SJCRH30 (cell line): ENCODE data around the gene CDH2. TPM values are rescaled to one million over a fixed set of nuclear protein-coding genes. Genes with fewer than 3 reads are reported as not detected.
A peak's percentile ranks its signal among the peaks of the same experiment; 100 is the strongest.

Experiments used
- DNase-seq, 2 experiments: peaks; one replicate each; pipeline ENCODE4 v3.0.0-alpha.2; 2015 to 2020
- H3K27ac ChIP-seq: fragments of 250-450 bp; sonication (Bioruptor Pico); 2 replicates; pipeline ENCODE4 v1.5.1; 2020; ENCODE audit warnings: mild to moderate bottlenecking, moderate library complexity
- H3K27me3 ChIP-seq: fragments of 250-450 bp; sonication (Bioruptor Pico); 2 replicates; pipeline ENCODE4 v1.5.1; 2020; ENCODE audit warnings: mild to moderate bottlenecking, moderate library complexity
- H3K36me3 ChIP-seq: fragments of 250-450 bp; sonication (Bioruptor Pico); 2 replicates; pipeline ENCODE4 v1.5.1; 2020; ENCODE audit warnings: mild to moderate bottlenecking, moderate library complexity
- H3K4me1 ChIP-seq: fragments of 250-450 bp; sonication (Bioruptor Pico); 2 replicates; pipeline ENCODE4 v1.5.1; 2020; ENCODE audit warnings: mild to moderate bottlenecking, moderate library complexity
- H3K4me3 ChIP-seq: fragments of 250-450 bp; sonication (Bioruptor Pico); 2 replicates; pipeline ENCODE4 v1.5.1; 2020; ENCODE audit warnings: mild to moderate bottlenecking, moderate library complexity
- H3K9me3 ChIP-seq: fragments of 250-450 bp; sonication (Bioruptor Pico); replicated peaks from 2 replicates; pipeline ENCODE4 v1.5.1; 2020; ENCODE audit warnings: mild to moderate bottlenecking, moderate library complexity
- total RNA-seq: library from RNA; depleted of rRNA; stranded (reverse); fragments of >200 nt; shearing (Covaris generic); gene quantifications from 2 replicates; pipeline ENCODE4 v1.2.3, GENCODE V29; 2014

CDH2 gene
- total RNA-seq, 1 experiment from 2014 or later, result 10.7 TPM

DNA sequence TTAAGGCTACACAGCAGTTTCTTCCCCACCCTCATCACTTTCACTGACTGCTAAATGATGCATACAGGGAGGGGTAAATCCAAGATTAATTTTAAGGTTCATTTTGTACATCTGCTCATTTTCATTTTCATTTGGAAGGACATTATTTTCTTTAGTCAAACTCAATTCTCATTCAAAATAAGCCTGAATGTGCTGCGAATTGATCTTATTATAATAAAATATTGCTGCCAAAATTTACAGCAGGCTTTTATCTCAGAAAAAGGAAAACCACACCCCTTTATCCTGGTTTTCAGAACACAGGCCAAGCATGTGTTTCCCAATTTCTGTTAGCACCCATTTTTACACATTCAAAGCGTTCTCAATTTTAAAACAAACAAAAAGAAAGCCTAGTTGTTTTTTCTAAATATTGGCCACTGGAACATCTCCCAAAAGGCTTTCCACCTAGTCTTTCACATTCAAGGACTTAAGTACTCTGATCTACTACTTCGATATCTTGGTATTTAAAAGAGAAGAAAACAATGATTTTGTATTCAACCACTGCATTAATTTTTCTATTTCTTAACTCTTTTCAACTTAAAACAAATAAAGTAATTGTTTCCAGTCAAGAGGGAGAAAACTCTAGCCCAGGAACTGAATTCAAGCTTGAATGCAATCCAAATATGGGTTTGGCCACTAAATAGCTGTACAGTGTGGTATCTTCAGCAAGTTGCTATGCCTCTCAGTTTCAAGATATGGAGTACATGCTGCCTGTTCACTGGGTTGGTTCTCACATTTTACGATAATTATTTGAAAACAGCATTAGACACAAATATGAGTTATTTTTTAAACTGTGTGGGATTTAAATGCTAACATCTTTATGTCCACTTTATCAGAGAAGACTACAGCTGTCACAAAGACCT is 52.5 kb downstream of the CDH2 start:
- DNase-seq, result no peak
- H3K4me3 ChIP-seq, result no peak overlapping the region
- H3K27ac ChIP-seq, result no peak overlapping the region
- no peaks in the 10 kb centered on the region for H3K36me3 ChIP-seq
- H3K27me3 ChIP-seq, result no peaks in the 10 kb centered on the region
- no peaks in the 10 kb centered on the region for H3K4me1 ChIP-seq
- no peaks in the 10 kb centered on the region for H3K9me3 ChIP-seq

DNA sequence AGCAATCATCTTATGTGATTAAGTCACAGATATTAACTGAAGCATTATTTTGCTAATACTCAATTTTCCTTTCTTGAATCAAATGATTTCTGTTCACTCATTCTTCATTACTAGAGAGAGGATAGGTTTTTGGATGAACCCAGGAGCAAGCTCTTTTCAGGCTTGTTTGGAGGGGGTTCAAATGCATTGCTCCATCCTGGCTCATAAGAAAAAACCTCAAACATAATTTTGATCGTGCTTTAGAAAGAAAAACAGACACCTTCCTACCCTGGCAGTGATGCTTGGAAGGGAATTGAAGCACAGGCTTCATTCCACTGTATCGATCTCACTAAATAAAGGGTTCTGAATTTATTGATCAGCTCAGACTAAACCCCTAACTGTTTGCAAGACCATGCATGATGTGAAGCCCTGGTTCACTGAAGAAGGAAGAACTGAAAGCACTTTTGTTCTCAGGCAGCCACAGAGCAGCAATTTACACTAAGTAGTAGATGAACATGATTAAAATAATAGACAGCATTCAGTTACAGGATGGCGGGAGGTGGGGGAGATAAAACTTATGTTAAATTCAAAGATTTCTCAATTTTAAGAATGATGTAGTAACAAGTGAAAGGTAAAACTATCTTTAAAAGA is 53.4 kb downstream of the CDH2 start:
- no peak overlapping the region for H3K4me3 ChIP-seq

DNA sequence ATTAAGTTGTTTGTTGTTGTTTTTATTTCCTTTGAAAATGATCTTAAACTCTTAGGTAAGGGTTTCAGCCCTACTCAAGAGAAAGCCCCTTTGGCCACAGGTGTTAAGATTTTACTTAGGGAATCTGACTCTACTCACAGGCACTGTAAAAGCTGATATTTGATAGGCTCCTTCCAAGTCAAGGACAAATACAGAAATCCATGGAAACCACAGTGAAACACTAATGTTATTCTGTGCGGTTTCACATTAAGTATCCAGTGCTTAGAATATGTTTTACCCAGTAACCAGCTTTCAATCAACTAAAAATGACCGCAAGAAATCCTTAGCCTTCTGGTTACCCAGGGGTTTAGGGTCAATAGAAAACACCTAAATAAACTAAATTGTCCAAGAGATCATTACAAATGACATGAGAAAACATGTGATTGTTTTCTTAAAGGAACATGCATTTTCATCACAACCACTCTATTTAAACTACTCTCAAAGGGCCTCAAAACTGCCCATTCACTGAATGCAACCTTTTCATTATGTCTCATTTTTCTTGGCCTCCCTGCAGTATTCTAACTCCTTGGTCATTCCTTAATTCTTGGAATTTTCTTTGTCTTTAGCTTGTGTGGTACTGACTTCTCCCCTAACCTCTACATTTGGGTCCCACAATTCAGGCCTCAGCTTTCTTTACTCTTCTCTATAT is 56.0 kb downstream of the CDH2 start:
- Histone ChIP-seq H3K9me3 (no peaks in the 10 kb centered on the region), H3K27me3 (no peaks in the 10 kb centered on the region), H3K27ac (no peak overlapping the region), H3K4me1 (no peaks in the 10 kb centered on the region), H3K4me3 (no peak overlapping the region), H3K36me3 (no peaks in the 10 kb centered on the region)
- DNase-seq, result no peak

More for the DNA sequence above, 53.4 kb downstream of the CDH2 start:
- H3K27ac ChIP-seq, result no peak overlapping the region
- DNase-seq, result no peak
- no peaks in the 10 kb centered on the region for H3K4me1 ChIP-seq
- H3K36me3 ChIP-seq, result no peaks in the 10 kb centered on the region
- H3K27me3 ChIP-seq, result no peaks in the 10 kb centered on the region
- no peaks in the 10 kb centered on the region for H3K9me3 ChIP-seq

DNA sequence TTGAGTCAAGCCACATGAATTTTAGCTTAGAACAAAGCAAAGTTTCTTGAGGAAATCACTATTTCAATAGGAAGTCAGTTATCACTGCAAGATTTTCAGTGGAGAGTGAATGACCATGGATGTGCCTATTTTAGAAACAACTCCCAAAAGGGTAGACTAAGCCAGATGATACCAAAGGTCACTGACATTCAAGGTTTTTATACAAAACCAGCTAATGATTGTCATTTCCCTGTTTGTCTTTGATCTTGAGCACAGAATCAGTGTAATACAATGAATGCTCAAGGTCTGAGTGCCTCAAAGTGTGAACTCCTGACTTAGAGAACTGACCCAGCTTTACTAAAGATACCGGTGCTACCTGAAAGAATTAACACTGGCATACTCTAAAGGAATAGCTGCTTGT is 60.5 kb downstream of the CDH2 start:
- Histone ChIP-seq H3K27ac (no peak overlapping the region), H3K4me1 (no peaks in the 10 kb centered on the region), H3K4me3 (no peak overlapping the region), H3K27me3 (no peaks in the 10 kb centered on the region), H3K9me3 (no peaks in the 10 kb centered on the region), H3K36me3 (no peaks in the 10 kb centered on the region)
- DNase-seq, result no peak

DNA sequence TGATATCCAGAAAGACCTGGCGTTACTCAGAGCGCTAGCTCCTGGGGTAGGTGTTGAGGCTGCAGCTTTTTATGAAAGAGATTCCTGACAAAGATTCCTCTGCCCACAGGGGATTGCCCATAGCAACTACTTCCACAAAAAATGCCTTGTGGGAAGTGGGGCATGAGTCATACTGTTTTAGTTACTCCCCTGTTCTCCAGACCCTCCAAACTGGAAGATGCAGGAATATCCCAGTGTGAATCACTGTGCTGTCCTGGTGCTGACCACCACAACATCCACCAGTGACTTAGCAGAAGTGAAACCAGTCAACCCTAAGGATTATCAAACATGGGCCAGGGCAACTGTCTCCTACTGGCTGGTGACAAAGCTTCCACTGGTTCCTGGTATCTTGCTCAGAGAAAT is 61.8 kb downstream of the CDH2 start:
- Histone ChIP-seq H3K9me3 (no peaks in the 10 kb centered on the region), H3K27me3 (no peaks in the 10 kb centered on the region), H3K4me1 (no peaks in the 10 kb centered on the region), H3K4me3 (no peak overlapping the region), H3K36me3 (no peaks in the 10 kb centered on the region), H3K27ac (no peak overlapping the region)
- DNase-seq, result peak; percentile 4 to 15

DNA sequence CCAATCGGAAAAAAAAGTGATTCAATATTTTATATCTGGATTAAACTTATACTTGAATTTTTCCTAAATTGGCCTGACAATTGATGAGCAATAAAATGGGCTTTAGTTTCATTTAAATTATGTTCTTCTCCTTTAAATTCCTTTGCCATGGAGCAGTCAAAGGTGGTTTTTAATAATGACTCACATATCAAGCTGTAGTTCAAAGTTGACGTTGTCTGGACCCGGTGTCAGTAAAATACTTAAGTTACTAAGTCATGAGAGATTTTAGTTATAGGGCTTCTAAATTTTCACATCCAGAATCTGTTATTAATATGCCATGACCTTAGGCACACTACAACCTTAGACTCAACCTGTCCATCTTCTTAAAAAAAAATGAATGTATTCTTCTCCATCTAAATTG is 62.5 kb downstream of the CDH2 start:
- Histone ChIP-seq H3K27me3 (no peaks in the 10 kb centered on the region), H3K4me1 (no peaks in the 10 kb centered on the region), H3K36me3 (no peaks in the 10 kb centered on the region), H3K9me3 (no peaks in the 10 kb centered on the region), H3K27ac (no peak overlapping the region), H3K4me3 (no peak overlapping the region)
- DNase-seq, result no peak

DNA sequence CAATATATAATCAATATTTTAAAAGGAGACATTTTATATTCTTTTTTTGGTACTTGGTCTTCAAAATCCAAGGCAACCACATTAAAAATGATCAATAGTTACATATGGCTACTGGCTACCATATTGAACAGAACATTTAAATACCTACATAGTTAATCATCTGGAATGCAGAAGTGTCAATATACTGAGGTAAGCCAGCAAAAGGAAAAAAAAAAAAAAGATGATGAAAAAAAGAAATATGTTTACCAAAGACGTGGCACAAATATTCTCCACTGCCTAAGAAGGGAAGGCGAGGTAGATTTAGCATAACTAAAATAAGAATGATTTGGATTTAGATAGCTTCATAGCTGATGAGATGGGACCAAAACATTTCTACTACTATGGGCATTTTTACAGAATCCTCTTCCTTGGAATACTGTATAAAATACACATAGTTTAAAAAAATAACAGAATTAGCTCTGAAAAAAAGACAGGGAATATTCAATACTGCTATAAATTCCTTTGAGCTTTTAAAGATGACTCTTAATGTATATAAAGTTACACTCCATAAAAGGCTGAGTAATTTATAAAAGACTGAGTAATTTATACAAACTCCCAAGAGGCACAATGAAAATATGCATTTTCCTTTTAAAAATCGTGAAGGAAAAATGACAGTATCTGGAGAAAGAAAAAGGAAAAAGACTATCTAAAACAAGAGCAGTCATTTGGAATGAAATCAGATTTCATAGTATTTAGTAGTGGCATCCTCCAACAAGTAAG is 63.5 kb downstream of the CDH2 start:
- Histone ChIP-seq H3K9me3 (no peaks in the 10 kb centered on the region), H3K36me3 (no peaks in the 10 kb centered on the region), H3K27ac (no peak overlapping the region), H3K4me3 (no peak overlapping the region), H3K27me3 (no peaks in the 10 kb centered on the region), H3K4me1 (no peaks in the 10 kb centered on the region)
- no peak for DNase-seq

DNA sequence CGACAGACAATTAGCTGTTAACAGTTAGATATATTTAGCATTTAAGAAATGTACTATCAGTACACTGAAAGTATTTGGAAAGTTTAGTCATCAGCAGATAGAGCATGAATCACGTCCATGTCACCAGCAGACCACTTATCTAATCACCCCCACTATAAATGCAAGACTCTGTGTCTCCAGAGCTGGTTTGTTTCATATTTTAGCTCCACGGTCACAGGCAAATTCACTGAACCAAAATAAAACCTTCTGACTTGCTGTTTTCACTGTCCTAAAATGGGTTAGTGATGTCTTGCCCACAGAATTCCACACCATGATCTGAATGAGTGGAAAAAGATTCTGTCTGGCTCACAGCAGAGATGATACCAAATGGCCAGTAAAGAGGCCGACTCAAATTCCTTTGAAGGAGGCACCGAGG is 64.9 kb downstream of the CDH2 start:
- Histone ChIP-seq H3K4me1 (no peaks in the 10 kb centered on the region), H3K9me3 (no peaks in the 10 kb centered on the region), H3K27ac (no peak overlapping the region), H3K27me3 (no peaks in the 10 kb centered on the region), H3K4me3 (no peak overlapping the region), H3K36me3 (no peaks in the 10 kb centered on the region)
- no peak for DNase-seq

DNA sequence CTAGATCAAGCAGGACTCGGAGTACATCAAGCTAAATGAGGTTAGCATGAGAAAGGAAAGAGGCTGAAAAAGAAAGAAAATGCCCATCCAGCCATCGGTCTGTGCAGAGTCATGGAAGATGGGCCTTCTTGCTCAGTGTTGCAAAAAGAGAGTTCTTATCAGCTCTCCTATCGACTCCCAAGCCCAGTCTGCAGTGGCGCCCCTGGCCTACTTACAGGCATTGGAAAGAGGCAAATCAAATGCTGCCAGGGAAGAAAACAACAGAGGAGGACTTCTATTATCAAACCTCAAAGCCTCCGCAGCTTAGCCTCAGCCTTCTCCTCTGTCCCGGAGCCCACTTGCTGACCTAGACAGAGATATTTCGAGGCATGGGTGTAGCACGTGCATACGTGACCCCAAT is 66.0 kb downstream of the CDH2 start:
- no peak overlapping the region for H3K27ac ChIP-seq
- no peak for DNase-seq
- no peak overlapping the region for H3K4me3 ChIP-seq
- no peaks in the 10 kb centered on the region for H3K4me1 ChIP-seq
- H3K9me3 ChIP-seq, result no peaks in the 10 kb centered on the region
- no peaks in the 10 kb centered on the region for H3K36me3 ChIP-seq
- no peaks in the 10 kb centered on the region for H3K27me3 ChIP-seq

DNA sequence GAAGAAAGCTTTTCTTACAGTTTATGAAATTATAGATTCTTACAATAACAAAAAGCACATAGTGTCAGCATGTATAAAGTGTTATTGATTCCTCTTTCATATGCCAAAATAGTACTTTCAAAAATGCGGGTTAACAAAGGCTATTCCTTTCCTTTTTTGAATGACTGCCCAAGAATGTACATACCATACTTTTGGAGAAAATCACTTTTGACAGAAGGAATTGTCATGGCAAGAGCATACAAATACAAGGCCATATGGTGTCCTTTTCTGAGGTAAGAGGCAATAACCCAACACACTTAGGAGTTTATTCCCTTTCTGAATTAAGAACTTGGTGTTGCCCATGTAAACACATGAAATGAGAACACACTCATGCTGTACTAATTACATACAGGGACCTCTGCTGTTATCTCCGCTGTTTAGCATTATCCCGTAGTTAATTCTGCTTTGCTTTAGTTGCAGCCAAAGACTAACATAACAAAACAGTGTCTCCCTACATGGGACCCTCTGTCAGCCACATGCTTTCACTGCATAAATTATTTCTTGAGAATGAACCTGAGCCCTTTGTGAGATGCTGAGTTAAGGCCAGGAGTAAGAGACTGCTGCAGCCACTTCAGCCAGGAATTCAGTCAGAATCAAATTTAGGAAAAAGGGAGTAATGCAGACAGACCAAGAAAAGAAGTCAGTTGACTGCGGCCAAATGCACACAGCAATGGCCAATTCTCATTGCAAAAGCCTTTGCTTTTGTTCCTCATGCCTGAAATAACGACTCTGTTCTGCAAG is 67.0 kb downstream of the CDH2 start:
- Histone ChIP-seq H3K4me3 (no peak overlapping the region), H3K4me1 (no peaks in the 10 kb centered on the region), H3K27ac (no peak overlapping the region), H3K27me3 (no peaks in the 10 kb centered on the region), H3K36me3 (no peaks in the 10 kb centered on the region), H3K9me3 (no peaks in the 10 kb centered on the region)
- no peak for DNase-seq

DNA sequence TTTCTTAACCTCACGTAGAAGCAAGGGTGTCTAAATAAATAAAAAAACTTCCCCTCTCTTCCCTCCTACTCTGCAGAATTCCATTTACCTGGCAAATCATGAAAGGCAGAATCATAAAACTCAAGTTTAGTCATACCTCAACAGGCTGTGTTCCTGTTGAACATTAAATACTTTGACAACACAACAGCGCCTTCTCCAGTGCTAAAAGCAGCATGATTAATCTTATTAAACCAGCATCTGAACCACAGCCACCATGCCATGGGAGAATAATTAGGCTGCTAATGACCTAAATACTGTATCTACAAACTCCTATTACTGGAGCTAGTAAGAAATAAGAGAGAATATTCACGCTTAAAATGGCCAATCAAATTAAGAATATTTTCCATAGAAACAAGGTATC is 68.1 kb downstream of the CDH2 start:
- Histone ChIP-seq H3K4me3 (no peak overlapping the region), H3K36me3 (no peaks in the 10 kb centered on the region), H3K9me3 (no peaks in the 10 kb centered on the region), H3K4me1 (no peaks in the 10 kb centered on the region), H3K27me3 (no peaks in the 10 kb centered on the region), H3K27ac (no peak overlapping the region)
- DNase-seq, result no peak

DNA sequence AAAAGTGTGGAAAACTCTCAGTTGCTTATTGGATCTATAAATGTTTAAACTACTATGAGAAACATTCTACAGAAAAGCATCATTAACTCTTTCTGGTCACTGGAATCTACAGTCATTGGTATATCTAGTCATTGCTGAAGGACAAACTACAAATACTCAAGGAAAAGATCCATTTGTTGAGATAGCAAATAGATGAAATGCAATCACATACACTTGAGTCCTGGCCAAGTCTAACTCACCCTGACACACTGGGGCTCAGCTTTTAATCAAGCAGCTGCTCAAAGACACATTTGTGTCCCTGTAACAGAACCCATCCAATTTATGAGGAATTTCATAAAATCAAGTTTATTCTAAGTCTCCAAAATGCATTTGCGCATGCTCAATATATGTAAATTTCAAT is 68.7 kb downstream of the CDH2 start:
- no peak for DNase-seq
- H3K4me1 ChIP-seq, result no peaks in the 10 kb centered on the region
- H3K27ac ChIP-seq, result no peak overlapping the region
- H3K27me3 ChIP-seq, result no peaks in the 10 kb centered on the region
- H3K4me3 ChIP-seq, result no peak overlapping the region
- no peaks in the 10 kb centered on the region for H3K9me3 ChIP-seq
- no peaks in the 10 kb centered on the region for H3K36me3 ChIP-seq

DNA sequence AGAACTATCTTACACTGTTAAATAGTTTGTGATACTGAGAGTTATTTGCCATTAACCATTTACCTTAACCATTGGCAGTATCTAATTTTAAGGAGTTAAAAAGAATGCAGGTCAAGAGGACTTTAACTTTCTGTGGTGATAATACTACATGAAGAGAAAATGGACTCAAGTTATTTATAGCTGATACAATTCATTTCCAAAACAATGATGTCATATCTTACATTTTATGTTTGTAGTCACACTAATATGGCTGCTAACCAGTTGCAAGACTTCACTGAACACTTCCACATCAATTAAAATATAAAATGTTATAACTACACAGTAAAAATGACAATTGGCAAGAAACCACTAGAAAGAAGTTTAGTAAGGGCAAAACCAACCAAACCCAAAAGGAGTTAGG is 77.7 kb downstream of the CDH2 start:
- no peak for DNase-seq
- H3K27me3 ChIP-seq, result no peaks in the 10 kb centered on the region
- H3K4me3 ChIP-seq, result no peak overlapping the region
- no peaks in the 10 kb centered on the region for H3K9me3 ChIP-seq
- no peaks in the 10 kb centered on the region for H3K4me1 ChIP-seq
- no peaks in the 10 kb centered on the region for H3K36me3 ChIP-seq
- H3K27ac ChIP-seq, result no peak overlapping the region

DNA sequence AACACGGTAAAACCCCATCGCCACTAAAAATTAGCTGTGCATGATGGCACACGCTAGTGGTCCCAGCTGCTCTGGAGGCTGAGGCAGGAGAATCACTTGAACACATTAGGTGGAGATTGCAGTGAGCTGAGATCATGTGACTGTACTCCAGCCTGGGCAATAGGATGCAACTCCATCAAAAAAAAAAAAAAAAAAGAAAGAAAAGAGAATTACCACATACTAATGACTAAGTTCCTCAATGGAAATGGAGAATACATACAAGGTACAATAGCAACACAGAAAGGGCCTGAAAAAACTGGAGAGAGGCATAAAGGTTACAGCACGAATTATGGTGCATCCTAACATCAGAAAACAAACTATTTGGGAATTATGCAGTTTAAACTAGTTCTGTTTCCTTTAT is 81.3 kb downstream of the CDH2 start:
- DNase-seq, result no peak
- Histone ChIP-seq H3K27ac (no peak overlapping the region), H3K9me3 (no peaks in the 10 kb centered on the region), H3K27me3 (no peaks in the 10 kb centered on the region), H3K4me1 (no peaks in the 10 kb centered on the region), H3K4me3 (no peak overlapping the region), H3K36me3 (no peaks in the 10 kb centered on the region)
